HL-60/S4 (cell line): Measurements from ENCODE around the gene ZNHIT6.
"Not testable (repeated sequence)": the region's sequence is repeated elsewhere in the genome, so short reads cannot be mapped to it uniquely, and the experiment has no call there.

Experiments
- in situ Hi-C: fragments of 300-500 bp; cut with MboI; formaldehyde crosslinking; loops from 2 replicates; pipeline ENCODE4 v1.14.3; 2022; ENCODE audit warnings: low sequenced_read_pairs

Gene ZNHIT6

GRCh38 chr1:85707990-85708828 is at the start of gene ZNHIT6:
Gene ZNHIT6, minus strand, starts transcription at chr1:85708433. Its CDS starts 149 bp downstream, at chr1:85708284.
- in situ Hi-C loops: no loop called here

- in situ Hi-C loops: no loop called here
Measured at GRCh38 chr1:85756864-85757263, 48.6 kb upstream of the ZNHIT6 start.

- in situ Hi-C loops: no loop called here
Measured at GRCh38 chr1:85748120-85748519, 39.9 kb upstream of the ZNHIT6 start.

GRCh38 chr1:85746777-85747176 is 38.5 kb upstream of the ZNHIT6 start:
- in situ Hi-C loops: no loop called here

GRCh38 chr1:85743814-85744213 is 35.6 kb upstream of the ZNHIT6 start:
- in situ Hi-C loops: no loop called here

- in situ Hi-C loops: no loop called here
Measured at GRCh38 chr1:85734931-85735330, 26.7 kb upstream of the ZNHIT6 start.

GRCh38 chr1:85718678-85719340 is 10.6 kb upstream of the ZNHIT6 start:
- in situ Hi-C loops: no loop called here

- in situ Hi-C loops: not testable (repeated sequence)
Measured at GRCh38 chr1:85714418-85715114, 6.3 kb upstream of the ZNHIT6 start.

GRCh38 chr1:85708829-85709227 is 595 bp upstream of the ZNHIT6 start:
- in situ Hi-C loops: no loop called here

GRCh38 chr1:85707267-85707989 is 805 bp downstream of the ZNHIT6 start:
- in situ Hi-C loops: no loop called here

GRCh38 chr1:85705940-85706339 is 2.3 kb downstream of the ZNHIT6 start:
- in situ Hi-C loops: no loop called here

- in situ Hi-C loops: no loop called here
Measured at GRCh38 chr1:85700422-85700821, 7.8 kb downstream of the ZNHIT6 start.

GRCh38 chr1:85697895-85698294 is 10.3 kb downstream of the ZNHIT6 start:
- in situ Hi-C loops: no loop called here

- in situ Hi-C loops: no loop called here
Measured at GRCh38 chr1:85692730-85693314, 15.4 kb downstream of the ZNHIT6 start.

GRCh38 chr1:85689775-85690404 is 18.3 kb downstream of the ZNHIT6 start:
- in situ Hi-C loops: no loop called here

- in situ Hi-C loops: no loop called here
Measured at GRCh38 chr1:85683292-85684025, 24.8 kb downstream of the ZNHIT6 start.

- in situ Hi-C loops: no loop called here
Measured at GRCh38 chr1:85681087-85681486, 27.1 kb downstream of the ZNHIT6 start.

GRCh38 chr1:85678193-85678592 is 30.0 kb downstream of the ZNHIT6 start:
- in situ Hi-C loops: no loop called here

GRCh38 chr1:85677656-85678055 is 30.6 kb downstream of the ZNHIT6 start:
- in situ Hi-C loops: no loop called here
